GM21423 (cell line): ENCODE measurements around the gene ORMDL3.
"Not testable (repeated sequence)": the region's sequence is repeated elsewhere in the genome, so short reads cannot be mapped to it uniquely, and the experiment has no call there.

Experiments used
- ATAC-seq: cut with Tn5 transposase; IDR thresholded peaks from one replicate; pipeline ENCODE4 v1.9.1; 2021; ENCODE audit warnings: mild to moderate bottlenecking, moderate library complexity; ENCODE audit not compliant: unreplicated experiment

ORMDL3 gene

GRCh38 chr17:39925282-39926134 is 1.9 kb downstream of the ORMDL3 start:
- ATAC-seq, result no peak

GRCh38 chr17:39924691-39925055 is 2.7 kb downstream of the ORMDL3 start:
- no peak for ATAC-seq

- no peak for ATAC-seq
These were observed 3.3 kb downstream of the ORMDL3 start for GRCh38 chr17:39923836-39924690.

- ATAC-seq, result no peak
These were observed 4.2 kb downstream of the ORMDL3 start for GRCh38 chr17:39923230-39923629.

GRCh38 chr17:39922006-39922405 is 5.4 kb downstream of the ORMDL3 start:
- ATAC-seq, result no peak

- no peak for ATAC-seq
These were observed 6.1 kb downstream of the ORMDL3 start for GRCh38 chr17:39921323-39921722.

- ATAC-seq, result no peak
These were observed 6.9 kb downstream of the ORMDL3 start for GRCh38 chr17:39920218-39921210.

GRCh38 chr17:39919087-39919683 is 8.2 kb downstream of the ORMDL3 start:
- no peak for ATAC-seq

- no peak for ATAC-seq
These were observed 10.5 kb downstream of the ORMDL3 start for GRCh38 chr17:39916918-39917317.

GRCh38 chr17:39915559-39915958 is 11.8 kb downstream of the ORMDL3 start:
- ATAC-seq, result no peak

- no peak for ATAC-seq
These were observed 13.4 kb downstream of the ORMDL3 start for GRCh38 chr17:39913989-39914388.

- ATAC-seq, result no peak
These were observed 18.5 kb downstream of the ORMDL3 start for GRCh38 chr17:39908789-39909352.

GRCh38 chr17:39904990-39905288 is 22.5 kb downstream of the ORMDL3 start:
- no peak for ATAC-seq

- no peak for ATAC-seq
These were observed 24.1 kb downstream of the ORMDL3 start for GRCh38 chr17:39903158-39903884.

GRCh38 chr17:39902027-39902426 is 25.4 kb downstream of the ORMDL3 start:
- ATAC-seq, result not testable (repeated sequence)

GRCh38 chr17:39899215-39899614 is 28.2 kb downstream of the ORMDL3 start:
- ATAC-seq, result no peak

- ATAC-seq, result no peak
These were observed 29.3 kb downstream of the ORMDL3 start for GRCh38 chr17:39898088-39898487.

GRCh38 chr17:39894681-39895376 is 32.6 kb downstream of the ORMDL3 start:
- no peak for ATAC-seq

- no peak for ATAC-seq
These were observed 38.2 kb downstream of the ORMDL3 start for GRCh38 chr17:39889200-39889599.
